Ovary (tissue), 9 donors: ENCODE data around the gene ADCY10. TPM values are rescaled to one million over a fixed set of nuclear protein-coding genes. Genes with fewer than 3 reads are reported as not detected.

Experiments used
- DNase-seq, 5 donors: peaks; one replicate each; pipeline ENCODE4 v3.0.0-alpha.2; 2019 to 2020
- H3K27ac ChIP-seq, 2 donors: fragments of 200-600 bp; one replicate each; pipeline versions ENCODE4 v1.5.1 to v1.8.0; 2019 to 2022
- H3K27me3 ChIP-seq: fragments of 200-600 bp; one replicate; pipeline ENCODE4 v1.8.0; 2022
- H3K36me3 ChIP-seq: fragments of 200-600 bp; sonication (generic); one replicate; pipeline ENCODE4 v1.5.1; 2019
- H3K4me1 ChIP-seq: one replicate; pipeline ENCODE4 v1.8.1; 2013; ENCODE audit warnings: mild to moderate bottlenecking, moderate library complexity; ENCODE audit not compliant: insufficient read depth
- H3K4me3 ChIP-seq: fragments of 200-600 bp; sonication (generic); one replicate; pipeline ENCODE4 v1.5.1; 2017
- H3K9me3 ChIP-seq, 2 donors: fragments of 200-600 bp in 1 of 2; sonication (generic) in 1 of 2; one replicate each; pipeline versions ENCODE4 v1.5.1 to v1.8.1; 2013 to 2019; ENCODE audit warnings: mild to moderate bottlenecking in 1 of 2, moderate library complexity in 1 of 2
- CTCF ChIP-seq, 3 donors: fragments of 450-650 bp in 2 of 3; fragments of 200-600 bp in 1 of 3; IDR thresholded peaks; one replicate each; pipeline versions ENCODE4 v1.5.1 to v1.8.0; 2016 to 2022; ENCODE audit warnings: antibody characterized with exemption in 3 of 3, mild to moderate bottlenecking in 1 of 3
- EP300 ChIP-seq: sonication (generic); formaldehyde crosslinking; IDR thresholded peaks from one replicate; pipeline ENCODE4 v1.6.1; 2017; ENCODE audit warnings: antibody characterized with exemption
- POLR2A ChIP-seq: fragments of 450-650 bp; IDR thresholded peaks from one replicate; pipeline ENCODE4 v1.6.1; 2017; ENCODE audit warnings: antibody characterized with exemption, mild to moderate bottlenecking, moderate library complexity
- WGBS, 3 donors: extraction: QIAGEN DNeasy Blood & Tissue Kit in 1 of 3; methylation state at CpG; one replicate each; pipeline versions ENCODE4 v1.1.5 to v1.1.7; 2013 to 2017; 5-methylcytosine and 5-hydroxymethylcytosine counted together
- intact Hi-C, 4 donors: fragments of 100-400 bp; cut with DNase I; formaldehyde crosslinking; loops; one replicate each; pipeline versions ENCODE4 v1.11.0 to v1.15.1; 2022 to 2023
- polyA plus RNA-seq, 2 donors: library from polyadenylated mRNA; stranded (reverse); fragments of 200-250 nt in 1 of 2; fragments of 350-450 nt in 1 of 2; fragmentation: Illumina TruSeq in 1 of 2; extraction: RNeasy Lipid Tissue Mini Kit (QIAGEN cat#74804) in 1 of 2; gene quantifications; one replicate each; pipeline ENCODE4 v1.2.3, GENCODE V29; 2013 to 2014
- total RNA-seq, 7 donors: library from RNA; depleted of rRNA in 2 of 7; stranded (reverse); fragments of >200 nt in 2 of 7; fragmentation: NEBNext Ultra II Directional in 3 of 7; extraction: Animal tissue kit (Norgen Biotek cat#: 25700) in 3 of 7; gene quantifications; one replicate each; pipeline versions ENCODE4 v1.1.0 to v1.2.4, GENCODE V29; 2016 to 2023
- donor health status: DM: no; HTN: no; CAD: no; lungs with moderate emphysema.
- donor health status: DM: no; HTN: no; CAD: no.
- donor health status: Bipolar disorder and iron deficiency.
- donor health status: DM: yes; HTN: yes; CAD: no.
- donor health status: DM: no; HTN: no; CAD: no.
- donor health status: DM: yes; HTN: yes; CAD: no.

ADCY10 gene
- total and polyA plus RNA-seq, 9 donors = 0.05 to 0.23 (median 0.08) TPM; not detected in 3

- TF ChIP-seq EP300 = no peak
- no peak for TF ChIP-seq POLR2A
- no peak for TF ChIP-seq CTCF (IDR thresholded peaks at IDR 0.05)
Observed at GRCh38 chr1:167924102-167924501, 10.2 kb upstream of the ADCY10 start.

GRCh38 chr1:167923324-167924056 is 9.6 kb upstream of the ADCY10 start:
- TF ChIP-seq POLR2A (no peak), CTCF (IDR thresholded peaks at IDR 0.05) (no peak), EP300 (no peak)
- no peaks in the 10 kb centered on the region for H3K27me3 ChIP-seq
- H3K4me3 ChIP-seq = no peak overlapping the region
- 89 to 95% (median 91%) methylated on average over 3 of the region's 3 CpGs for WGBS, 3 donors
- intact Hi-C loops = no loop called here
- no peaks in the 10 kb centered on the region for H3K4me1 ChIP-seq
- H3K9me3 ChIP-seq = no peaks in the 10 kb centered on the region
- H3K27ac ChIP-seq = no peak overlapping the region
- no peak for DNase-seq
- no peaks in the 10 kb centered on the region for H3K36me3 ChIP-seq

More at GRCh38 chr1:167924102-167924501, 10.2 kb upstream of the ADCY10 start:
- Histone ChIP-seq H3K4me3 (no peak overlapping the region), H3K9me3 (no peaks in the 10 kb centered on the region), H3K36me3 (no peaks in the 10 kb centered on the region), H3K27ac (no peak overlapping the region), H3K4me1 (no peaks in the 10 kb centered on the region), H3K27me3 (no peaks in the 10 kb centered on the region)
- intact Hi-C loops = no loop called here
- WGBS, 3 donors = 45 to 67% (median 48%) methylated on average over 2 of the region's 2 CpGs
- DNase-seq = no peak

DNA sequence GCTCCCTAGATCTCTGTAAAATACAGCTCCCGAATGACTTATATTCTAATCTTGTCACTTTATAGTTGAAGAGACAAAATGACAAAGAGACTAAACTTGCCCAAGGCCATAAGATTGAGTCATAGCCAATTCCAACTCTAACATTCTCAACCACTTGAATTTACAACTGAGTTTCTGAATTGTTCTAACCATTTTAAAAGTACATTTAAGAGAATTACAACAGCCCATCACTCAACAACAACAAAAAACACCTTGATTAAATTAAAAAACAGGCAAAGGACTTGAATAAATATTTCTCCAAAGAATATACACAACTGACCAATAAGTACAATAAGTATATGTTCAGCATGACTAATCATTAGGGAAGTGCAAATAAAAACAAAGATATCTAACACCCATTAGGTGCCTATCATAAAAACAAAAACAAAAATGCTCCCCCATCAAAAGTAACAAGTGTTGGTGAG is 8.7 kb upstream of the ADCY10 start:
- no peak overlapping the region for H3K4me3 ChIP-seq
- intact Hi-C loops = no loop called here
- no peak for DNase-seq
- no peaks in the 10 kb centered on the region for H3K9me3 ChIP-seq
- 75 to 76% (median 75%) methylated on average over 1 of the region's 1 CpG for WGBS, 3 donors
- TF ChIP-seq POLR2A (no peak), EP300 (no peak), CTCF (IDR thresholded peaks at IDR 0.05) (no peak)
- no peak overlapping the region for H3K27ac ChIP-seq
- H3K4me1 ChIP-seq = no peaks in the 10 kb centered on the region
- H3K27me3 ChIP-seq = no peaks in the 10 kb centered on the region
- H3K36me3 ChIP-seq = no peaks in the 10 kb centered on the region

- no peaks in the 10 kb centered on the region for H3K27me3 ChIP-seq
- H3K36me3 ChIP-seq = no peaks in the 10 kb centered on the region
- TF ChIP-seq POLR2A (no peak), CTCF (IDR thresholded peaks at IDR 0.05) (no peak), EP300 (no peak)
- H3K27ac ChIP-seq = no peak overlapping the region
- no peak for DNase-seq
- no peaks in the 10 kb centered on the region for H3K9me3 ChIP-seq
- no peak overlapping the region for H3K4me3 ChIP-seq
- intact Hi-C loops = no loop called here
- no peaks in the 10 kb centered on the region for H3K4me1 ChIP-seq
Observed at GRCh38 chr1:167922023-167922422, 8.1 kb upstream of the ADCY10 start.
